ENCODE data around the gene SLC6A16.
A peak's percentile ranks its signal among the peaks of the same experiment; 100 is the strongest.

SLC6A16 gene

DNA sequence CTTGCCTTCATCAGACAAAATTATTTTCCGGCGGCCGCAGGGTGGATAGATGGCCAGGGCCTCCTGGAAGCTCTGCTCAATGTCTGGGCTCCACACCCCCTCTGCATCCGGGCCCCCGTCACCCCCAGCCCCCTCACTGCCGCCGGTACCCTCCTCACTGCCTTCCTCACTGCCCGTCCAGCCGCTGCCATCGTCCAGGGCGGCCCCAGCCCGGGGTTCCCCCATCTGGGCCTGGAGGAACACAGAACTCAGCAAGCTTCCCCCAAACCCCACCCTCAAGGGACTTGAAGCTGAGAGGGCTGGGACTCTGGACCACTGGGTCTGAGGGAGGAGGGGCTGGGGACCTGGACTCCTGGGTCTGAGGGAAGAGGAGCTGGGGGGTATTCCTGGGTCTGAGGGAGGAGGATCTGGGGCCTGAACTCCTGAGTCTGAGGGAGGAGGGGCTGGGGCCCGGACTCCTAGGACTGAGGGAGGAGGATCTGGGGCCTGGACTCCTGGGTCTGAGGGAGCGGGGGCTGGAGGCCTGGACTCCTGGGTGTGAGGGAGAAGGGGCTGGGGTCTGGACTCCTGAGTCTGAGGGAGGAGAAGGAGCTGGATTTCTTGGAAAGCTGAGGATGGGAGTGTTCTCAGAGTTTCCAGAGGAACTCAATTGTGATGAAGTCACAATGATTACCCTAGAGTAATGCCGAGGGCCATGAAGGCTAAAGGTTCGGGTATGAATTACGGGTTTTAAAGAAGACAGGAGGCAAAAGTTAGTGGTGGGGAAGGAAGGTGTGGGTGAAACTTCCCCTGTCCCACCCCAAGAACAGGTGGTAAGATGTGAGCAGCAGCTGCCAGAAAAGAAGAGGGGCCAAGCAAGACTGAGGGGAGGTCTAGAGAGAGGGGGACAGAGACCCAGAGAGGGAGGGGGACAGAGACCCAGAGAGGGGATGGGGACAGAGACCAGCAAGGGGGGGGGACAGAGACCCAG lies 35.1 kb upstream of the SLC6A16 start:
- peak; percentile 2 for DNase-seq (ENCODE audit: low read depth)
- Histone ChIP-seq H3K4me3 (ENCODE audit: low read length) (no peak overlapping the region), H3K4me1 (ENCODE audit: control insufficient read depth, insufficient read depth, low read length) (peaks cover 13% of the 10 kb centered on the region), H3K9ac (ENCODE audit: low read length) (no peak overlapping the region), H3K27me3 (replicated peaks; ENCODE audit: control insufficient read depth, insufficient read depth, low read length) (no peaks in the 10 kb centered on the region), H3K9me3 (ENCODE audit: control insufficient read depth, low read length) (no peaks in the 10 kb centered on the region), H3K36me3 (ENCODE audit: control insufficient read depth, insufficient read depth, low read length, severe bottlenecking) (peaks cover 12% of the 10 kb centered on the region)

DNA sequence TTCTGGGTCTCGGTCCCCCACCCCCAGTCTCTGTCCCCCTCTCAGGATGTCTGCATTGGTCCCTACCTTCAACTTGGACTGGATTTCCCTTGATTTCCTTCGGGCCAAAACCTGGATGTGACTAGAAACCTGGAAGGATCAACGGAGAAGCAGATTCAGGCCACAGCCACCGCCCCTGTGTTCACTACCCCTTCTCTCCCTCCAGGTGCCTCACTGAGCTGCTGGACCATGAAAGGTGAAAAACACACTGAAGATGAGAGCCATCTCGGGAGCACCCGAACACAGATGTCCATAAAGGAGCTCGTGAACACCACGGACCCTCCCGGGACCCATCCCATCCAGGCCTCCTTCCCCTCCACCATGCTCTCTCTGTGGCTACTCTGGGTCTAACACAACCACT lies 32.2 kb upstream of the SLC6A16 start:
- peaks cover 30% of the 10 kb centered on the region for H3K36me3 ChIP-seq (ENCODE audit: control insufficient read depth, insufficient read depth, low read length, severe bottlenecking)
- no peak for DNase-seq (ENCODE audit: low read depth)
- H3K27me3 ChIP-seq (replicated peaks; ENCODE audit: control insufficient read depth, insufficient read depth, low read length): no peaks in the 10 kb centered on the region
- peaks cover 4% of the 10 kb centered on the region for H3K4me1 ChIP-seq (ENCODE audit: control insufficient read depth, insufficient read depth, low read length)
- H3K9ac ChIP-seq (ENCODE audit: low read length): no peak overlapping the region
- H3K9me3 ChIP-seq (ENCODE audit: control insufficient read depth, low read length): no peaks in the 10 kb centered on the region
- H3K4me3 ChIP-seq (ENCODE audit: low read length): no peak overlapping the region

DNA sequence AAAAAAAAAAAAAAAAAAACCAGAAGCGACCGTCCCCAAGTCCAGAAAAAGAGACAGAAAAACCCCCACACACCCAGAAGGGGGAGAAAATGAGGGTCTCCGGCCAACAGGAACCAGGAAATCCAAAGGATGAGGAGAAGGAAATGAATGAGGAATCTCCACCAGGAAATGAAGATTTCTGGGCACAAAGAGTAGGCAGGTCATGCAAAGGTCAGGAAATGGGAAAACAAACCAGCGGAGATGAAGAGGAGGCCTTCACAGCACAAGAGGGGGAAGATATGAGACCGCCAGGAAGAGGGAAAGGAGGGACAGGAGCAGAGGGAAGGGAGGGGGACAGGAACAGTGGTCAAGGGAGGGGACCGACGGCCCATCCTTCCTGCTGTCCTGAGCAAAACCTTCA lies 31.4 kb upstream of the SLC6A16 start:
- Histone ChIP-seq H3K9ac (ENCODE audit: low read length) (no peak overlapping the region), H3K4me1 (ENCODE audit: control insufficient read depth, insufficient read depth, low read length) (peaks cover 4% of the 10 kb centered on the region), H3K36me3 (ENCODE audit: control insufficient read depth, insufficient read depth, low read length, severe bottlenecking) (peaks cover 32% of the 10 kb centered on the region), H3K27me3 (replicated peaks; ENCODE audit: control insufficient read depth, insufficient read depth, low read length) (no peaks in the 10 kb centered on the region), H3K4me3 (ENCODE audit: low read length) (no peak overlapping the region), H3K9me3 (ENCODE audit: control insufficient read depth, low read length) (no peaks in the 10 kb centered on the region)
- no peak for DNase-seq (ENCODE audit: low read depth)

DNA sequence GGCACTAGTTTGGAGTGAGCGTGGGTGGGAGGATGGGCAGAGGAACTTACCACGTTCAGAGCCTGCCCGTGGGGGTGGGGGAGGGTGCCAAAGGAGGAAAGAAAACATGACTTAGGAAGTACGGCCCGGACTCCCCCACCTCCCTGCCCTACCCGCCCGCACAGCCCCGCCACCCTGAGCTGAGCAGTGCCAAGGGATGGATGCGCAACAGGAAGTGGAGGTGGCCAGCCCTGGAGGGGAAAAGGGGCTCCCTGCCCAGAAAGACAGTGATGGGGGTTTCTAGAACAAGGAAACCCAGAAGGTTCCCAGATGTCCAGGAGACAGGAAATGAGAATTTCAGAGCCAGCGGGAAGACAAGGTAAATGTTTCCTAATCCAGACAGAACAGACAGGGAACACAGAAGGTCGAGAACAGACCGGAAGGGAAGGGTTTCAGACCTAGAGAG lies 30.9 kb upstream of the SLC6A16 start:
- H3K9me3 ChIP-seq (ENCODE audit: control insufficient read depth, low read length): no peaks in the 10 kb centered on the region
- no peak overlapping the region for H3K9ac ChIP-seq (ENCODE audit: low read length)
- no peak overlapping the region for H3K4me3 ChIP-seq (ENCODE audit: low read length)
- H3K4me1 ChIP-seq (ENCODE audit: control insufficient read depth, insufficient read depth, low read length): peaks cover under 1% of the 10 kb centered on the region
- H3K27me3 ChIP-seq (replicated peaks; ENCODE audit: control insufficient read depth, insufficient read depth, low read length): no peaks in the 10 kb centered on the region
- peaks cover 36% of the 10 kb centered on the region for H3K36me3 ChIP-seq (ENCODE audit: control insufficient read depth, insufficient read depth, low read length, severe bottlenecking)
- no peak for DNase-seq (ENCODE audit: low read depth)

DNA sequence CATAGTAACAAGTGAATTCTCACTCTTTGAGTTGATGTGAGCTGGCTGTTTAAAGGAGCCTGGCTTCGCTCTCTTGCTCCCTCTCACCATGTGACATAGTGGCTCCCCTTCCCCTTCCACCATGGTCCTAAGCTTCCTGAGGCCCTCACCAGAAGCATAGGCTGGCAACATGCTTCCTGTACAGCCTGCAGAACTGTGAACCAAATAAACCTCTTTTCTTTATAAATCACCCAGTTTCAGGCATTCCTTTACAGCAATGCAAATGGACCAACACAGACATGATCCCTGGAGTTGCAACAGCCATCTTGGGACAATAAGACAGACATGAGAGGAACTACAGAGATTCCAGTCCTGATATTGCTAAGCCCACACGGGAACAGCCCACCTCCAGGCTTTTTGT lies 24.6 kb upstream of the SLC6A16 start:
- Histone ChIP-seq H3K9me3 (ENCODE audit: control insufficient read depth, low read length) (no peaks in the 10 kb centered on the region), H3K4me3 (ENCODE audit: low read length) (no peak overlapping the region), H3K9ac (ENCODE audit: low read length) (no peak overlapping the region), H3K27me3 (replicated peaks; ENCODE audit: control insufficient read depth, insufficient read depth, low read length) (no peaks in the 10 kb centered on the region), H3K36me3 (ENCODE audit: control insufficient read depth, insufficient read depth, low read length, severe bottlenecking) (peaks cover 52% of the 10 kb centered on the region), H3K4me1 (ENCODE audit: control insufficient read depth, insufficient read depth, low read length) (no peaks in the 10 kb centered on the region)
- DNase-seq (ENCODE audit: low read depth): no peak

DNA sequence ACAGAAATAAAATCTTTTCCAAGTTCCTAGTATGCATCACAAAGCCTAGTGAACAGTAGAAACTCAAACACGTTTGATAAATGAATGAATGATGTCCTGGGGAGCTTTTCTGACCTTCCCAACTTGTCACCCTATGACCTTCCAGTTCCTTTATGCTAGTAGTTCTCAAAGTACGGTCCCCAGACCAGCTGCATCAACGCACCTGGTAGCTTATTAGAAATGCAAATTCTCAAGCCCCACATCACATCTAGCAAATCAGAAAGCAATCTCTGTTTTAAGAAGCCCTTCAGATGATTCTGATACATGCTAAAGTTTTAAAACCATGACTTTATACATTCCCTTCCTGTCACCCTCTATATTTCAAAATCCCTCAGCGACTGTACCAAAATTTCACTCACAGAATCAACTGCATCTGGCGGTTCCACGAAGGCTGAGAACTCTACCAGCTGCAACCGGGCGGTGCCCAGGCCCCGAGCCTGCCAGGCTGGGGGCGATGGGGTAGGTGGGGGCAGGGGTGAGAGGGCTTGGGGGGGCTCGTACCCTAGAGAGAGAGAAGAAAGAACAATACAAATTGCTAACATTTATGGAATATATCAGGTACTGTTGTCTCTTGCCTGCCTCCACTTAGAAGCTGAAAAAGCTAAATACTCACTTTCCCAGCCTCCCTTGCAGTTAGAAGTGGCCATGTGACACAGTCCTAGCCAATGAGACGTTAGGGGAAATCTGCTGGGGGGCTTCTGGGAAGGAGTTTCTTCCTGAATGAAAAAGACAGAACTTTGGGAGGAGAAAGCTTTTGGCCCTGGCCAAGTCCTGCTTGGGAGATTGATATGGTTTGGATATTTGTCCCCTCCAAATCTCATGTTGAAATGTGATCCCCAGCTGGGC lies 23.6 kb upstream of the SLC6A16 start:
- peaks cover 50% of the 10 kb centered on the region for H3K36me3 ChIP-seq (ENCODE audit: control insufficient read depth, insufficient read depth, low read length, severe bottlenecking)
- DNase-seq (ENCODE audit: low read depth): no peak
- H3K9me3 ChIP-seq (ENCODE audit: control insufficient read depth, low read length): no peaks in the 10 kb centered on the region
- H3K4me1 ChIP-seq (ENCODE audit: control insufficient read depth, insufficient read depth, low read length): no peaks in the 10 kb centered on the region
- no peaks in the 10 kb centered on the region for H3K27me3 ChIP-seq (replicated peaks; ENCODE audit: control insufficient read depth, insufficient read depth, low read length)
- H3K9ac ChIP-seq (ENCODE audit: low read length): no peak overlapping the region
- H3K4me3 ChIP-seq (ENCODE audit: low read length): no peak overlapping the region

DNA sequence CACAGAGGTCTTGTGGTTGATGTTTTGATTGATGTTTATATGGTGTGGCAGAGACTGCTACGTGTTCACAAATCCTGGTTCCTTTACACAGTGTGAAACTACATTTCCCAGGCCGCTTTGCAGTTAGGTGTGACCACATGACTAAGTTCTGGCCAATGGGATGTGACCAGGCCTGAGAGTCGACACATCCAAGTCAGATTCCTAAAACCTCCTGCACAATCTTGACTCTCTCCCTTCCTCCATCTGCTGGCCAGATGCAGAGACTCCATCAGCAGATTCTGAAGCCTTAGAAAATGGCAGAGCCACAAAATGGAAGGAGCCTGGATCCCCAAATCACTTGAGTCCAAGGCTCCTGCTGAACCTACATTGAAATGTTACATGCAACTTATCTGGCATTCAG lies 22.8 kb upstream of the SLC6A16 start:
- H3K4me1 ChIP-seq (ENCODE audit: control insufficient read depth, insufficient read depth, low read length): no peaks in the 10 kb centered on the region
- H3K4me3 ChIP-seq (ENCODE audit: low read length): no peak overlapping the region
- no peaks in the 10 kb centered on the region for H3K27me3 ChIP-seq (replicated peaks; ENCODE audit: control insufficient read depth, insufficient read depth, low read length)
- peak; percentile 46 for DNase-seq (ENCODE audit: low read depth)
- peaks cover 50% of the 10 kb centered on the region for H3K36me3 ChIP-seq (ENCODE audit: control insufficient read depth, insufficient read depth, low read length, severe bottlenecking)
- no peaks in the 10 kb centered on the region for H3K9me3 ChIP-seq (ENCODE audit: control insufficient read depth, low read length)
- H3K9ac ChIP-seq (ENCODE audit: low read length): no peak overlapping the region

DNA sequence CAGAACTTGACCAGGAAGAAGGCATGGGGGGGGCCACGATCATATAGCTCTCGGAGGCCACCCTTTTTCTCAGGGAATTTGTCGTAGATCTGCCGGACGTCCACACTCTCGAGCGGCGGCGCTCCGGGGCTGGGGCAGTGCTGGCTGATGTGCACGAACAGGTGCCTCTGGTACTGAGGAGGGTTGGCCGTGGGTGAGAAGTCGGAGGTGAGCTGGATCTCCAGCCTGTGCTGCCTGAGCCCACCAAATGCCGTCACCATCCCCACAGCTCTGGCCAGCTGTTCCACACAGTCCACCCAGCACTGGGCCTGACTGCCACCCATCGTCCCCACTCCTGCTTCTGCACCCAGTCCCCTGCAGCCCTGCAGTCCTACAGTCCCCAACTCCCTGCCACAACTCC lies 22.2 kb upstream of the SLC6A16 start:
- Histone ChIP-seq H3K36me3 (ENCODE audit: control insufficient read depth, insufficient read depth, low read length, severe bottlenecking) (peaks cover 55% of the 10 kb centered on the region), H3K4me1 (ENCODE audit: control insufficient read depth, insufficient read depth, low read length) (no peaks in the 10 kb centered on the region), H3K27me3 (replicated peaks; ENCODE audit: control insufficient read depth, insufficient read depth, low read length) (no peaks in the 10 kb centered on the region), H3K9ac (ENCODE audit: low read length) (no peak overlapping the region), H3K4me3 (ENCODE audit: low read length) (no peak overlapping the region), H3K9me3 (ENCODE audit: control insufficient read depth, low read length) (no peaks in the 10 kb centered on the region)
- DNase-seq (ENCODE audit: low read depth): no peak

DNA sequence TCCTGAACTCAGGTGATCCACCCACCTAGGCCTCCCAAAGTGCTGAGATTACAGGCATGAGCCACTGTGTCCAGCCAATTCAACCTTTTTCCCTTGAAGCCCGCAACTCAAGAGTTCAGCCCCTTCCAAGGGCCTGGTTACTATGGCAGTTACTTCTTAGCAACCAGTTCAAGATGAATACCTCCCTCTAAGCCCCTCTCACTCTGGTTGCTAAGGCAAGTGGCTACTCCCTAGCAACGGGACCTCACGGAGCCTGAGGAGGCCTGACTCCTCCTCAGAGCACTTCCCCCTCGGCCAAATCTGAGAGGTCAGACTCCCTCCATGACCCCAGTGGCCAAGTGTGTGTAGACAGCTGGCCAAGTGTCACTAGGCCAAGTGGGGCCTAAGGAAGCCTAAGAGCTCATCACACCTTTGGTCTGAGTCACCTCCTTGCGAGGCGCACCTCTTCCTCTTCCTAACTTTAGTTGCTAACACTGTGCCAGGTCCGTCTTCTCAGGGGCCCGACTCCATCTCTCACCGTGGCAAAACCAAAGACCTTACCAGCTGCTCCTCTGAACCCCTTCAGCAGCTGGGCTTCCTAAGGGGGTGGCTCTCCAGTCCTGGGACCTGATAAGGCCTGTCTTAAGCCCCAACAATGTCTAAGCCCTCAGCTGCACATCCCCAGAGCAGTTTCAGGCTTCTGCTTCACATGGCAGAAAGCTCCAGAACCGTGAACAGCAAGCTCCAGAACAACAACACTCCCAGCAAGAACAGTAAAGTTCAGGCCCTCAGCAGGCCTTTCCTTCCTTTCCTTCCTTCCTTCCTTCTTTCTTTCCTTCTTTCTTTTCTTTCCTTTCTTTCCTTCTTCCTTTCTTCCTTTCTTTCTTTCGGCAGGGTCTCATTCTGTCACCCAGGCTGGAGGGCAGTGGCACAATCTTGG lies 19.8 kb upstream of the SLC6A16 start:
- no peak overlapping the region for H3K4me3 ChIP-seq (ENCODE audit: low read length)
- no peak for DNase-seq (ENCODE audit: low read depth)
- H3K4me1 ChIP-seq (ENCODE audit: control insufficient read depth, insufficient read depth, low read length): peaks cover under 1% of the 10 kb centered on the region
- no peaks in the 10 kb centered on the region for H3K9me3 ChIP-seq (ENCODE audit: control insufficient read depth, low read length)
- H3K9ac ChIP-seq (ENCODE audit: low read length): no peak overlapping the region
- H3K36me3 ChIP-seq (ENCODE audit: control insufficient read depth, insufficient read depth, low read length, severe bottlenecking): peaks cover 58% of the 10 kb centered on the region
- no peaks in the 10 kb centered on the region for H3K27me3 ChIP-seq (replicated peaks; ENCODE audit: control insufficient read depth, insufficient read depth, low read length)

DNA sequence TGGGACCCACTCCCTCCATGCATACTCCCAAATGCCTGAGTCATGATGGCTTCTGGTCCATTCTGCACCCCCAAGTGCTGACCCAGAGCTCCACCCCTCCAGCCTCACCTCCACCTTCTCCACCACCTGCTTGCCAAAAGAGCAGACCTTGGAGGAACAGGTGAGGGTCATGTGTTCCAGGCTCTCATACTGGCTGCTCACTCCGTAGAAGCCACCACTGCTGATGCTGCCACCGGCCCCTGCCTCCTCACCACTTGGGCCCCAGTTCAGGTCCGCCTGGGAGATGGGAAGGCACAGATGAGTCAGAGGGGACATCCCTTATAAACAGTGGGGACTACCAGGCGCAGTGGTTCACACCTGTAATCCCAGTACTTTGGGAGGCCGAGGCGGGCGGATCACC lies 18.1 kb upstream of the SLC6A16 start:
- no peak for DNase-seq (ENCODE audit: low read depth)
- Histone ChIP-seq H3K27me3 (replicated peaks; ENCODE audit: control insufficient read depth, insufficient read depth, low read length) (no peaks in the 10 kb centered on the region), H3K36me3 (ENCODE audit: control insufficient read depth, insufficient read depth, low read length, severe bottlenecking) (peaks cover 51% of the 10 kb centered on the region), H3K4me3 (ENCODE audit: low read length) (no peak overlapping the region), H3K9ac (ENCODE audit: low read length) (no peak overlapping the region), H3K9me3 (ENCODE audit: control insufficient read depth, low read length) (no peaks in the 10 kb centered on the region), H3K4me1 (ENCODE audit: control insufficient read depth, insufficient read depth, low read length) (peaks cover 3% of the 10 kb centered on the region)

Data from adipocyte (in vitro differentiated cells).